GM12875 (cell line): ENCODE data around the gene LPP.

ENCODE experiments used
- H3K4me3 ChIP-seq: one replicate; pipeline ENCODE4 v1.5.1; 2011; ENCODE audit warnings: low read depth, low read length, control low read depth
- TF ChIP-seq, protein P1 (sequence below): IDR thresholded peaks from 2 replicates; pipeline ENCODE4 v1.5.1; 2011; ENCODE audit warnings: low read depth, mild to moderate bottlenecking, control low read depth, inconsistent platforms, low read length, moderate library complexity, borderline replicate concordance; ENCODE audit not compliant: insufficient read depth

Gene LPP

GRCh38 chr3:188913084-188913483 is 759.1 kb downstream of the LPP start:
- TF ChIP-seq, protein P1, sequence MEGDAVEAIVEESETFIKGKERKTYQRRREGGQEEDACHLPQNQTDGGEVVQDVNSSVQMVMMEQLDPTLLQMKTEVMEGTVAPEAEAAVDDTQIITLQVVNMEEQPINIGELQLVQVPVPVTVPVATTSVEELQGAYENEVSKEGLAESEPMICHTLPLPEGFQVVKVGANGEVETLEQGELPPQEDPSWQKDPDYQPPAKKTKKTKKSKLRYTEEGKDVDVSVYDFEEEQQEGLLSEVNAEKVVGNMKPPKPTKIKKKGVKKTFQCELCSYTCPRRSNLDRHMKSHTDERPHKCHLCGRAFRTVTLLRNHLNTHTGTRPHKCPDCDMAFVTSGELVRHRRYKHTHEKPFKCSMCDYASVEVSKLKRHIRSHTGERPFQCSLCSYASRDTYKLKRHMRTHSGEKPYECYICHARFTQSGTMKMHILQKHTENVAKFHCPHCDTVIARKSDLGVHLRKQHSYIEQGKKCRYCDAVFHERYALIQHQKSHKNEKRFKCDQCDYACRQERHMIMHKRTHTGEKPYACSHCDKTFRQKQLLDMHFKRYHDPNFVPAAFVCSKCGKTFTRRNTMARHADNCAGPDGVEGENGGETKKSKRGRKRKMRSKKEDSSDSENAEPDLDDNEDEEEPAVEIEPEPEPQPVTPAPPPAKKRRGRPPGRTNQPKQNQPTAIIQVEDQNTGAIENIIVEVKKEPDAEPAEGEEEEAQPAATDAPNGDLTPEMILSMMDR = no peak
- H3K4me3 ChIP-seq = no peak overlapping the region

- TF ChIP-seq, protein P1 = no peak
- H3K4me3 ChIP-seq = no peak overlapping the region
Measured at GRCh38 chr3:188914552-188914951, 760.6 kb downstream of the LPP start.

DNA sequence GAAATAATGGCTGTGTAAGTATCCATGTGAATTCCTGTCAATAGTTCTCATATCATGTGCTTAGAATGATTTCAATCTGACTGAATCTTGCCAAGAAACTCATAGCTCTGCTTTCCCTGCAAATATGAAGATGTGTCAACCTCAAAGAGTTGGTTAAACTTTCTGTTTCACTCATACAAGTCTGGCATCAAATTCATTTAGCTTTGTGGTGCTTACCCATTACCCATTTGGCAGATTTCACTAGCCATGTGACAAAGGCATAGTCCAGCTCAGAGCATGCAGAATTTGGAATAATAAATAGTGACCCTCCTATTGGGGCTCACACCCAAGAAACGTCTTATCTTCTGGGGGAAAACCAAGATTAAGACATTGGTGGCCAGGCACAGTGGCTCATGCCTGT is 761.2 kb downstream of the LPP start:
- TF ChIP-seq, protein P1 = no peak
- no peak overlapping the region for H3K4me3 ChIP-seq

GRCh38 chr3:188916934-188917401 is 763.0 kb downstream of the LPP start:
- H3K4me3 ChIP-seq = no peak overlapping the region
- TF ChIP-seq, protein P1 = no peak

DNA sequence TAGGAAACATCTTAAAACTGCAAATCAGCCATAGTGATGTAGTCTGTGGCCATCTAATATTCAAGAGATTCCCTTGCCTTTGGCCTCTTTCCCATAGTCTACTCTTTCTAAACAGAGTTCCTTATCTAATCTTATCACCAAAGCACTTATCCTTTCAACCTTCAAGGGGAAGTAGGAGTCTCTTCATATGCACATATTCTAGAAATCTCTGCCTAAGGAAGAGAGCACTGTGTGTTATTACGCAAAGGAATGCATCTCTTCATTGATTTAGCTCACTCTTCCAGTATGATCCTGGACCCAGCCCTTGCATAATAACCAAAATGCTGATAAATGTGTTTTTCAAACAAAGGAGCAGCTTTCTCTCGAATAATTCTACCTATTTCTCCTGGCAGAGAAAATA is 764.1 kb downstream of the LPP start:
- no peak overlapping the region for H3K4me3 ChIP-seq
- TF ChIP-seq, protein P1 = no peak

DNA sequence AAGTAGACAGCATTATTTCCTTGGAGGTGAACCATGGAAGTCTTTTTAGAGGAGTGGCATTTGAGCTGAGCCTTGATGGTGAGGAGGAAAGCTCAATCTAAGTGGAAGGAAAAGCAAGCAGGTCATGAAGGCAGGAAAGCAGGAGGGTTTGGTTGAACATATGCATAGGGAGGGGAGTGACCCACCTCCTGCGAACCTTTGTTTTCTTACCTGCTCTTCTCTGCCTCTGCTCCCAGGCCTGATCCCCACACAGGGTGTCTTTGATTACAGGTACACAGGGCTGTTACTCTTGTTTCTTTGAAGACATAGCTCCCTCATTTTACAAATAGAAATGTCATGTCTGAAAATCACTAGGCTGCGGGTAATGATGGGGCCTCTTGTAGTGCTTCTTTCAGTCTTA is 769.7 kb downstream of the LPP start:
- TF ChIP-seq, protein P1 = no peak

GRCh38 chr3:188925376-188925775 is 771.4 kb downstream of the LPP start:
- TF ChIP-seq, protein P1 = no peak
- H3K4me3 ChIP-seq = no peak overlapping the region

More for the DNA sequence above, 769.7 kb downstream of the LPP start:
- H3K4me3 ChIP-seq = no peak overlapping the region
